IMR-90 (cell line): Measurements from ENCODE around the gene HOXD12. TPM values are rescaled to one million over a fixed set of nuclear protein-coding genes. Genes with fewer than 3 reads are reported as not detected.

Source experiments
- ATAC-seq: fragments of 200-7000 bp; cut with Tn5 transposase; 2 replicates; pipeline ENCODE4 v1.9.1; 2020; ENCODE audit warnings: low read depth, mild to moderate bottlenecking, moderate library complexity
- BruUV-seq: library from RNA; stranded (reverse); fragments of 400-500 nt; replicated peaks from 2 replicates; lab custom pipeline; 2021; lab: Mats Ljungman, UMichigan
- CTCF ChIA-PET: fragments of 300-600 bp; formaldehyde crosslinking; extraction: SDS; loops from one replicate; lab custom pipeline; 2021; ENCODE audit warnings: antibody characterized with exemption; lab: Yijun Ruan, JAX
- POLR2A ChIA-PET: fragments of 300-600 bp; sonication (Branson Sonifier 250); formaldehyde crosslinking; loops from one replicate; lab custom pipeline; 2022; ENCODE audit warnings: antibody characterized with exemption; ENCODE audit not compliant: unreplicated experiment; lab: Charles Lee
- DNase-seq: peaks from one replicate; pipeline ENCODE4 v3.0.0; 2013
- H2AFZ ChIP-seq: replicated peaks from 2 replicates; pipeline ENCODE3; 2013; ENCODE audit warnings: low read length, mild to moderate bottlenecking; ENCODE audit not compliant: poor library complexity
- H2AK5ac ChIP-seq: 2 replicates; pipeline ENCODE4 v1.6.1; 2013; ENCODE audit warnings: low read depth, low read length, inconsistent platforms
- H2AK9ac ChIP-seq: replicated peaks from 2 replicates; pipeline ENCODE3; 2013; ENCODE audit warnings: mild to moderate bottlenecking, low read depth, low read length, moderate library complexity; ENCODE audit not compliant: poor library complexity
- H2BK120ac ChIP-seq: 2 replicates; pipeline ENCODE4 v1.6.1; 2013; ENCODE audit warnings: low read depth, low read length, inconsistent platforms
- H2BK15ac ChIP-seq: 3 replicates; pipeline ENCODE4 v1.6.1; 2013; ENCODE audit warnings: low read depth, low read length, inconsistent platforms
- H2BK20ac ChIP-seq: 2 replicates; pipeline ENCODE4 v1.6.1; 2013; ENCODE audit warnings: low read depth, mild to moderate bottlenecking, inconsistent platforms, low read length, moderate library complexity
- H2BK5ac ChIP-seq: 2 replicates; pipeline ENCODE4 v1.6.1; 2013; ENCODE audit warnings: mild to moderate bottlenecking, low read depth, low read length, inconsistent platforms; ENCODE audit not compliant: poor library complexity, severe bottlenecking
- H3K14ac ChIP-seq: replicated peaks from 2 replicates; pipeline ENCODE4 v1.6.1; 2013; ENCODE audit warnings: low read depth, low read length, inconsistent platforms
- H3K18ac ChIP-seq: 2 replicates; pipeline ENCODE4 v1.6.1; 2013; ENCODE audit warnings: low read depth, low read length, control low read depth
- H3K23ac ChIP-seq: 2 replicates; pipeline ENCODE4 v1.6.1; 2013; ENCODE audit warnings: low read depth, low read length, inconsistent platforms
- H3K27ac ChIP-seq: 2 replicates; pipeline ENCODE4 v1.5.1; 2013; ENCODE audit warnings: mild to moderate bottlenecking, control low read depth, low read length; ENCODE audit not compliant: insufficient read depth
- H3K27me3 ChIP-seq: 2 replicates; pipeline ENCODE4 v1.6.1; 2013; ENCODE audit warnings: low read length; ENCODE audit not compliant: control insufficient read depth, insufficient read depth
- H3K36me3 ChIP-seq: 2 replicates; pipeline ENCODE4 v1.6.1; 2013; ENCODE audit warnings: low read length, mixed read lengths; ENCODE audit not compliant: control insufficient read depth, insufficient read depth
- H3K4ac ChIP-seq: 2 replicates; pipeline ENCODE4 v1.6.1; 2013; ENCODE audit warnings: low read depth, low read length, inconsistent platforms
- H3K4me1 ChIP-seq: 2 replicates; pipeline ENCODE4 v1.6.1; 2013; ENCODE audit warnings: low read length, mixed read lengths; ENCODE audit not compliant: control insufficient read depth, insufficient read depth
- H3K4me2 ChIP-seq: 2 replicates; pipeline ENCODE4 v1.6.1; 2013; ENCODE audit warnings: low read depth, mild to moderate bottlenecking, control low read depth, low read length, moderate library complexity
- H3K4me3 ChIP-seq: 2 replicates; pipeline ENCODE4 v1.5.1; 2013; ENCODE audit warnings: low read depth, mild to moderate bottlenecking, control low read depth, low read length, moderate library complexity; ENCODE audit not compliant: insufficient read depth
- H3K56ac ChIP-seq: 2 replicates; pipeline ENCODE4 v1.6.1; 2013; ENCODE audit warnings: low read length, inconsistent platforms; ENCODE audit not compliant: insufficient read depth; ENCODE audit errors: extremely low read depth
- H3K79me1 ChIP-seq, 2 experiments: 2 replicates each; pipeline ENCODE4 v1.6.1; 2013; ENCODE audit warnings: low read length in 2 of 2, inconsistent platforms in 1 of 2, low read depth in 1 of 2
- H3K9ac ChIP-seq: 2 replicates; pipeline ENCODE4 v1.6.1; 2013; ENCODE audit warnings: low read depth, low read length, control low read depth
- H3K9me1 ChIP-seq: 2 replicates; pipeline ENCODE4 v1.6.1; 2013; ENCODE audit warnings: low read length, inconsistent platforms; ENCODE audit not compliant: insufficient read depth
- H3K9me3 ChIP-seq: 2 replicates; pipeline ENCODE4 v1.6.1; 2013; ENCODE audit warnings: low read length; ENCODE audit not compliant: control insufficient read depth, insufficient read depth
- H4K20me1 ChIP-seq: 2 replicates; pipeline ENCODE4 v1.6.1; 2013; ENCODE audit warnings: low read length, inconsistent platforms; ENCODE audit not compliant: insufficient read depth
- H4K5ac ChIP-seq: 2 replicates; pipeline ENCODE4 v1.6.1; 2013; ENCODE audit warnings: mild to moderate bottlenecking, low read depth, low read length, control low read depth
- H4K8ac ChIP-seq, 2 experiments: 2 replicates each; pipeline ENCODE4 v1.6.1; 2013; ENCODE audit warnings: low read depth in 2 of 2, low read length in 2 of 2, control low read depth in 1 of 2, inconsistent platforms in 1 of 2
- H4K91ac ChIP-seq: 2 replicates; pipeline ENCODE4 v1.6.1; 2013; ENCODE audit warnings: low read depth, low read length, inconsistent platforms; ENCODE audit not compliant: insufficient read depth
- BHLHE40 ChIP-seq: fragments of 150-350 bp; IDR thresholded peaks from 2 replicates; pipeline ENCODE4 v1.6.1; 2016; ENCODE audit warnings: mild to moderate bottlenecking, low read depth, low read length
- MAFK ChIP-seq: IDR thresholded peaks from 2 replicates; pipeline ENCODE4 v1.6.1; 2012; ENCODE audit warnings: low read depth, low read length, improper control_type of control experiment
- MAZ ChIP-seq: IDR thresholded peaks from 2 replicates; pipeline ENCODE4 v1.6.1; 2012; ENCODE audit warnings: low read depth, mild to moderate bottlenecking, low read length, improper control_type of control experiment, moderate library complexity, borderline replicate concordance
- MXI1 ChIP-seq: IDR thresholded peaks from 2 replicates; pipeline ENCODE4 v1.6.1; 2012; ENCODE audit warnings: low read depth, mild to moderate bottlenecking, low read length, moderate library complexity, borderline replicate concordance
- POLR2A ChIP-seq: IDR thresholded peaks from 2 replicates; pipeline ENCODE4 v1.6.1; 2012; ENCODE audit warnings: mild to moderate bottlenecking, low read depth, low read length
- RCOR1 ChIP-seq: IDR thresholded peaks from 2 replicates; pipeline ENCODE4 v1.6.1; 2012; ENCODE audit warnings: mild to moderate bottlenecking, low read length, improper control_type of control experiment; ENCODE audit not compliant: insufficient replicate concordance
- RFX5 ChIP-seq: IDR thresholded peaks from 2 replicates; pipeline ENCODE4 v1.8.0; 2012; ENCODE audit warnings: low read depth, mild to moderate bottlenecking, low read length, moderate library complexity
- SMC3 ChIP-seq: fragments of 150-350 bp; IDR thresholded peaks from 2 replicates; pipeline ENCODE4 v1.6.1; 2016; ENCODE audit warnings: low read depth, mild to moderate bottlenecking, antibody characterized with exemption, low read length, moderate library complexity
- WGBS, 2 experiments: methylation state at CpG; one replicate each; pipeline versions ENCODE4 v1.1.5 to v1.1.7; 2013; ENCODE audit warnings: missing lambda C conversion rate in 2 of 2; ENCODE audit not compliant: insufficient read length in 1 of 2; ENCODE audit errors: extremely low coverage in 2 of 2; 5-methylcytosine and 5-hydroxymethylcytosine counted together
- dilution Hi-C: fragments of 300-500 bp; cut with HindIII; formaldehyde crosslinking; loops from one replicate; pipeline ENCODE4 v1.14.3; 2018; ENCODE audit warnings: low sequenced_read_pairs; ENCODE audit not compliant: unreplicated experiment
- in situ Hi-C: fragments of 300-500 bp; cut with MboI; formaldehyde crosslinking; loops from 3 replicates; pipeline ENCODE4 v1.14.3; 2019; ENCODE audit warnings: low sequenced_read_pairs, inconsistent platforms, mixed read lengths
- intact Hi-C: fragments of 100-400 bp; cut with micrococcal nuclease; formaldehyde crosslinking; loops from 2 replicates; pipeline ENCODE4 v1.10.0; 2022
- polyA plus RNA-seq, 3 experiments: library from polyadenylated mRNA; depleted of rRNA; stranded (reverse); fragments of >200 nt; gene quantifications; 2 replicates each; pipeline ENCODE4 v1.2.3, GENCODE V29; 2012; ENCODE audit warnings: low replicate concordance in 1 of 3
- total RNA-seq: library from RNA; depleted of rRNA; stranded (reverse); fragments of >200 nt; gene quantifications from 2 replicates; pipeline ENCODE4 v1.2.3, GENCODE V29; 2012
- TF ChIP-seq, protein P1 (sequence below): fragments of 150-350 bp; IDR thresholded peaks from 2 replicates; pipeline ENCODE4 v1.6.1; 2017; ENCODE audit warnings: mild to moderate bottlenecking, antibody characterized with exemption, low read length, low read depth
- TF ChIP-seq, protein P2 (sequence below): conservative IDR thresholded peaks from 2 replicates; pipeline ENCODE4 v1.5.1; 2012; ENCODE audit warnings: mild to moderate bottlenecking, low read depth, low read length, improper control_type of control experiment
- TF ChIP-seq, protein P3 (sequence below): fragments of 150-350 bp; IDR thresholded peaks from 2 replicates; pipeline ENCODE4 v1.6.1; 2016; ENCODE audit warnings: low read depth, mild to moderate bottlenecking, low read length, moderate library complexity, borderline replicate concordance

HOXD12 gene
- total and polyA plus RNA-seq, 2 of the 4 experiments (the other 2 are of a cell fraction) = not detected

DNA sequence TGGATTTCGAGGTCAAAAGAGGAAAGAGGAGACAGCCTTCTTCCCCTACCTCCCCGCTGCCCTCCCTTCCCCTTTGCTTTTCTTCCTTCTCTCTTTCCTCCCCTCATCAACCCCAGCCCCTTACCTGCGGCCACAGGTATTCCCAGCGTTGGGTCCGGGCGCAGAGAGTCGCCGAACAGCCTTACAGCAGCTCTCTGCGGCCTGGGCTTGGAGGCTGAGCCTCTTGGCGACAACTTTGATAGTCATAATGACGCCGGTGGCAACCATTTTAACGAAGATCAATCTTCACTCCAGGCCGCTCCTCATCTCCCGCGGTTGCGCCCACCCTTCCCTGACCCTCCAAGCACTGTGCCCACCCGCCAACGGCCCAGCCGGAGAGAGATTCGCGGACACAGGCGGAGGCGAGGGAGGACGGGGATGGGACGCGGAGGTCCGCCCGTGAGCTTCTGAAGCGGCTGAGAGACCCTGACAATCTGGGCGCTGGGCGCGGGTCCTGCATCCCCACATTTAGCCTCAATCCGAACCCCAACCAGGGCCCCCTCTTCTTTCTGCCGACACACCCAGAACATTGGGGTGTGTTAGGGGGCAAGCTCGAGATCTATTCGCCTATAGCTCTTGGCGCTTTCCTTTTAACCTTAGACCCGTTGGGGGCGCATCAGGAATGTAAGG lies 14.3 kb upstream of the HOXD12 start:
- BruUV-seq = no TSS peak
- WGBS, 2 experiments = 4% methylated on average over 9 of the region's 40 CpGs; no CpG with 5 or more reads in 1 of the 2 experiments
- Histone ChIP-seq H4K91ac (no peak overlapping the region), H3K4me3 (no peak overlapping the region), H2AK5ac (no peak overlapping the region), H2BK20ac (no peak overlapping the region), H2BK15ac (no peak overlapping the region), H3K4me1 (peaks cover 1% of the 10 kb centered on the region), H2BK5ac (no peak overlapping the region), H2BK120ac (no peak overlapping the region), H4K8ac (no peak overlapping the region), H2AFZ (no peak overlapping the region), H3K18ac (no peak overlapping the region), H2AK9ac (no peak overlapping the region), H3K27me3 (peaks cover 91% of the 10 kb centered on the region), H3K23ac (no peak overlapping the region), H3K56ac (no peak overlapping the region), H3K9me1 (no peaks in the 10 kb centered on the region), H4K5ac (no peak overlapping the region), H3K79me1 (no peaks in the 10 kb centered on the region), H3K9ac (no peak overlapping the region), H3K9me3 (peaks cover 26% of the 10 kb centered on the region), H4K20me1 (peaks cover 3% of the 10 kb centered on the region; the same call in 1 of the 2 replicates), H3K14ac (no peak overlapping the region), H3K27ac (no peak overlapping the region), H3K4ac (no peak overlapping the region), H3K4me2 (no peak overlapping the region), H3K36me3 (no peaks in the 10 kb centered on the region)
- ChIA-PET CTCF (interaction anchor here (0.5 to 1.0 kb wide), 2 partner anchors 395 to 552 kb away, joined by 4 to 8 read pairs; no protein-coding TSS in a partner anchor), POLR2A (no interaction called here)
- dilution Hi-C loops = no loop called here
- in situ Hi-C loops = loop anchor here (25.0 kb wide), 2 partner anchors 1048 to 1348 kb away; no protein-coding TSS in a partner anchor
- TF ChIP-seq MXI1 = no peak
- no peak for TF ChIP-seq RFX5
- no peak for TF ChIP-seq POLR2A
- TF ChIP-seq MAZ = no peak
- TF ChIP-seq SMC3 = no peak
- no peak for TF ChIP-seq RCOR1
- TF ChIP-seq MAFK = no peak
- TF ChIP-seq, protein P1, sequence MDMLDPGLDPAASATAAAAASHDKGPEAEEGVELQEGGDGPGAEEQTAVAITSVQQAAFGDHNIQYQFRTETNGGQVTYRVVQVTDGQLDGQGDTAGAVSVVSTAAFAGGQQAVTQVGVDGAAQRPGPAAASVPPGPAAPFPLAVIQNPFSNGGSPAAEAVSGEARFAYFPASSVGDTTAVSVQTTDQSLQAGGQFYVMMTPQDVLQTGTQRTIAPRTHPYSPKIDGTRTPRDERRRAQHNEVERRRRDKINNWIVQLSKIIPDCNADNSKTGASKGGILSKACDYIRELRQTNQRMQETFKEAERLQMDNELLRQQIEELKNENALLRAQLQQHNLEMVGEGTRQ = no peak
- TF ChIP-seq, protein P2, sequence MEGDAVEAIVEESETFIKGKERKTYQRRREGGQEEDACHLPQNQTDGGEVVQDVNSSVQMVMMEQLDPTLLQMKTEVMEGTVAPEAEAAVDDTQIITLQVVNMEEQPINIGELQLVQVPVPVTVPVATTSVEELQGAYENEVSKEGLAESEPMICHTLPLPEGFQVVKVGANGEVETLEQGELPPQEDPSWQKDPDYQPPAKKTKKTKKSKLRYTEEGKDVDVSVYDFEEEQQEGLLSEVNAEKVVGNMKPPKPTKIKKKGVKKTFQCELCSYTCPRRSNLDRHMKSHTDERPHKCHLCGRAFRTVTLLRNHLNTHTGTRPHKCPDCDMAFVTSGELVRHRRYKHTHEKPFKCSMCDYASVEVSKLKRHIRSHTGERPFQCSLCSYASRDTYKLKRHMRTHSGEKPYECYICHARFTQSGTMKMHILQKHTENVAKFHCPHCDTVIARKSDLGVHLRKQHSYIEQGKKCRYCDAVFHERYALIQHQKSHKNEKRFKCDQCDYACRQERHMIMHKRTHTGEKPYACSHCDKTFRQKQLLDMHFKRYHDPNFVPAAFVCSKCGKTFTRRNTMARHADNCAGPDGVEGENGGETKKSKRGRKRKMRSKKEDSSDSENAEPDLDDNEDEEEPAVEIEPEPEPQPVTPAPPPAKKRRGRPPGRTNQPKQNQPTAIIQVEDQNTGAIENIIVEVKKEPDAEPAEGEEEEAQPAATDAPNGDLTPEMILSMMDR = no peak
- TF ChIP-seq BHLHE40 = no peak
- TF ChIP-seq, protein P3, sequence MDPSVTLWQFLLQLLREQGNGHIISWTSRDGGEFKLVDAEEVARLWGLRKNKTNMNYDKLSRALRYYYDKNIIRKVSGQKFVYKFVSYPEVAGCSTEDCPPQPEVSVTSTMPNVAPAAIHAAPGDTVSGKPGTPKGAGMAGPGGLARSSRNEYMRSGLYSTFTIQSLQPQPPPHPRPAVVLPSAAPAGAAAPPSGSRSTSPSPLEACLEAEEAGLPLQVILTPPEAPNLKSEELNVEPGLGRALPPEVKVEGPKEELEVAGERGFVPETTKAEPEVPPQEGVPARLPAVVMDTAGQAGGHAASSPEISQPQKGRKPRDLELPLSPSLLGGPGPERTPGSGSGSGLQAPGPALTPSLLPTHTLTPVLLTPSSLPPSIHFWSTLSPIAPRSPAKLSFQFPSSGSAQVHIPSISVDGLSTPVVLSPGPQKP = no peak
- DNase-seq = no peak
- ATAC-seq = no peak
- intact Hi-C loops = no loop called here
